Measurements from ENCODE around the gene L3MBTL4. TPM values are rescaled to one million over a fixed set of nuclear protein-coding genes. Genes with fewer than 3 reads are reported as not detected.

L3MBTL4 gene
- total and polyA plus RNA-seq, 10 of the 15 experiments (the other 5 are each of a cell fraction or from before 2014, with no cell fraction given), result 1.3 to 8.7 (median 3.8) TPM

DNA sequence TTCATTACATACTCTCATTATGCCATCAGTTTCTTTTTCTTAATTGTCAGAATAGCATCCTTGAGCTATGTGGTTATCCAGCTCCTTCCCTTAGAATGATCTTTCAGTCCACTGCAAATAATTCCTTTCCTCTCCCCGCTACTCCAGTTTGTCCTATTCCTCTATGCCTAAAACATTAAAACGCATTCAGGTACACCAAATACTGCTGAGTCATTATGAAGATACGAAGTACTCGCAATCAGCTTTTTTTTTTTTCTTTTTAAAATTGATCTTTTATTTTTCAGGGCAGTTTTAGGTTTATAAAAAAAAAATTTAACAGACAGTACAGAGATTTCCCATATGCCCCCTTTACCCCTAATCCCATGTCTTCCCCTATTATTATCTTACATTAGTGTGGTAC, 354.6 kb downstream of the L3MBTL4 start:
- in situ Hi-C loops (cut with MboI), result no loop called here
- DNase-seq (ENCODE audit: low read depth, low spot score), result no peak
- intact Hi-C loops (cut with micrococcal nuclease; ENCODE audit: unreplicated experiment), result no loop called here
- Histone ChIP-seq H3K27ac (ENCODE audit: control insufficient read depth, insufficient read depth) (no peak overlapping the region), H4K20me1 (ENCODE audit: control insufficient read depth, insufficient read depth) (no peaks in the 10 kb centered on the region), H3K27me3 (replicated peaks in 1 of 2; ENCODE audit: control insufficient read depth in 2 of 2, insufficient read depth in 2 of 2, low read length in 1 of 2) (no peaks in the 10 kb centered on the region), H2AFZ (ENCODE audit: control insufficient read depth, low read depth, low read length) (no peak overlapping the region), H3K9me3 (replicated peaks; ENCODE audit: control insufficient read depth, insufficient read depth, low read length) (no peaks in the 10 kb centered on the region), H3K79me2 (ENCODE audit: control insufficient read depth, insufficient read depth, low read length) (no peaks in the 10 kb centered on the region), H3K9ac (ENCODE audit: control insufficient read depth, insufficient read depth, low read length) (no peak overlapping the region), H3K36me3 (ENCODE audit: control insufficient read depth in 2 of 2, insufficient read depth in 2 of 2, low read length in 1 of 2) (no peaks in the 10 kb centered on the region), H3K4me2 (ENCODE audit: control insufficient read depth, insufficient read depth) (no peak overlapping the region), H3K4me3 (no peak overlapping the region), H3K4me1 (ENCODE audit: control insufficient read depth, insufficient read depth, low read length) (peaks cover 6% of the 10 kb centered on the region)
- CTCF ChIA-PET, result interaction anchor here (1.2 kb wide), 1 partner anchor 112 kb away, joined by 3 read pairs; no protein-coding TSS in a partner anchor
- no TSS peak for BruUV-seq (replicated peaks)
- RAD21 ChIA-PET (ENCODE audit: unreplicated experiment), result no interaction called here
- SMC1A ChIA-PET (ENCODE audit: uncharacterized antibody, unreplicated experiment), result interaction anchor here (0.7 kb wide), 1 partner anchor 59 kb away, joined by 3 read pairs; no protein-coding TSS in a partner anchor
- 41% methylated on average over 4 of the region's 4 CpGs for WGBS (ENCODE audit: insufficient coverage, insufficient replicate concordance, low lambda C conversion rate, missing lambda C conversion rate)
- POLR2A ChIA-PET, result no interaction called here
- no peak for FAIRE-seq
- ATAC-seq, result no peak
- TF ChIP-seq PRDM15 (CRISPR knock-in tag; IDR thresholded peaks at IDR 0.05), result no peak
- no peak for TF ChIP-seq SIX5 (IDR thresholded peaks at IDR 0.05; ENCODE audit: low read depth, low read length, severe bottlenecking)
- TF ChIP-seq ZNF274 (IDR thresholded peaks at IDR 0.05; ENCODE audit: insufficient read depth, insufficient read length), result no peak
- TF ChIP-seq SPI1 (IDR thresholded peaks at IDR 0.05; ENCODE audit: borderline replicate concordance, insufficient read depth, low read depth, low read length), result no peak
- no peak for TF ChIP-seq PAX5 (IDR thresholded peaks at IDR 0.05; ENCODE audit: borderline replicate concordance, low read depth, low read length)
- TF ChIP-seq ZZZ3 (IDR thresholded peaks at IDR 0.05; ENCODE audit: control insufficient read depth, insufficient read length, low read depth), result no peak
- TF ChIP-seq, protein P1, sequence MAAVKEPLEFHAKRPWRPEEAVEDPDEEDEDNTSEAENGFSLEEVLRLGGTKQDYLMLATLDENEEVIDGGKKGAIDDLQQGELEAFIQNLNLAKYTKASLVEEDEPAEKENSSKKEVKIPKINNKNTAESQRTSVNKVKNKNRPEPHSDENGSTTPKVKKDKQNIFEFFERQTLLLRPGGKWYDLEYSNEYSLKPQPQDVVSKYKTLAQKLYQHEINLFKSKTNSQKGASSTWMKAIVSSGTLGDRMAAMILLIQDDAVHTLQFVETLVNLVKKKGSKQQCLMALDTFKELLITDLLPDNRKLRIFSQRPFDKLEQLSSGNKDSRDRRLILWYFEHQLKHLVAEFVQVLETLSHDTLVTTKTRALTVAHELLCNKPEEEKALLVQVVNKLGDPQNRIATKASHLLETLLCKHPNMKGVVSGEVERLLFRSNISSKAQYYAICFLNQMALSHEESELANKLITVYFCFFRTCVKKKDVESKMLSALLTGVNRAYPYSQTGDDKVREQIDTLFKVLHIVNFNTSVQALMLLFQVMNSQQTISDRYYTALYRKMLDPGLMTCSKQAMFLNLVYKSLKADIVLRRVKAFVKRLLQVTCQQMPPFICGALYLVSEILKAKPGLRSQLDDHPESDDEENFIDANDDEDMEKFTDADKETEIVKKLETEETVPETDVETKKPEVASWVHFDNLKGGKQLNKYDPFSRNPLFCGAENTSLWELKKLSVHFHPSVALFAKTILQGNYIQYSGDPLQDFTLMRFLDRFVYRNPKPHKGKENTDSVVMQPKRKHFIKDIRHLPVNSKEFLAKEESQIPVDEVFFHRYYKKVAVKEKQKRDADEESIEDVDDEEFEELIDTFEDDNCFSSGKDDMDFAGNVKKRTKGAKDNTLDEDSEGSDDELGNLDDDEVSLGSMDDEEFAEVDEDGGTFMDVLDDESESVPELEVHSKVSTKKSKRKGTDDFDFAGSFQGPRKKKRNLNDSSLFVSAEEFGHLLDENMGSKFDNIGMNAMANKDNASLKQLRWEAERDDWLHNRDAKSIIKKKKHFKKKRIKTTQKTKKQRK (IDR thresholded peaks at IDR 0.05; ENCODE audit: low read depth, low read length), result no peak
- no peak for TF ChIP-seq SIN3A (IDR thresholded peaks at IDR 0.05; ENCODE audit: low read depth, low read length)
- TF ChIP-seq NFYA (IDR thresholded peaks at IDR 0.05; ENCODE audit: borderline replicate concordance, low read depth, low read length), result no peak
- TF ChIP-seq BMI1 (IDR thresholded peaks at IDR 0.05; ENCODE audit: borderline replicate concordance), result no peak
- no peak for TF ChIP-seq YY1 (IDR thresholded peaks at IDR 0.05; ENCODE audit: low read depth, low read length)
- TF ChIP-seq CBX5 (IDR thresholded peaks at IDR 0.05; ENCODE audit: low read depth), result no peak
- no peak for TF ChIP-seq HDAC6 (IDR thresholded peaks at IDR 0.05; ENCODE audit: unreplicated experiment)
- no peak for TF ChIP-seq NR2C1 (IDR thresholded peaks at IDR 0.05)
- TF ChIP-seq, protein P2, sequence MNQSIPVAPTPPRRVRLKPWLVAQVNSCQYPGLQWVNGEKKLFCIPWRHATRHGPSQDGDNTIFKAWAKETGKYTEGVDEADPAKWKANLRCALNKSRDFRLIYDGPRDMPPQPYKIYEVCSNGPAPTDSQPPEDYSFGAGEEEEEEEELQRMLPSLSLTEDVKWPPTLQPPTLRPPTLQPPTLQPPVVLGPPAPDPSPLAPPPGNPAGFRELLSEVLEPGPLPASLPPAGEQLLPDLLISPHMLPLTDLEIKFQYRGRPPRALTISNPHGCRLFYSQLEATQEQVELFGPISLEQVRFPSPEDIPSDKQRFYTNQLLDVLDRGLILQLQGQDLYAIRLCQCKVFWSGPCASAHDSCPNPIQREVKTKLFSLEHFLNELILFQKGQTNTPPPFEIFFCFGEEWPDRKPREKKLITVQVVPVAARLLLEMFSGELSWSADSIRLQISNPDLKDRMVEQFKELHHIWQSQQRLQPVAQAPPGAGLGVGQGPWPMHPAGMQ (IDR thresholded peaks at IDR 0.05; ENCODE audit: borderline replicate concordance), result no peak
- TF ChIP-seq TBL1XR1 (IDR thresholded peaks at IDR 0.05; ENCODE audit: low read depth, low read length), result no peak
